Measurements from ENCODE around the gene TMEM79.

The TMEM79 gene

GRCh38 chr1:156282479-156283222 is 1.5 kb upstream of the TMEM79 start, which contains the start of gene SMG5:
TSS of gene SMG5 (minus strand) at chr1:156282825. CDS start at chr1:156282680, 145 bp downstream.
- H3K4me1 ChIP-seq (ENCODE audit: control insufficient read depth in 1 of 2, insufficient read depth in 2 of 2, low read length in 2 of 2) = peaks cover 22 to 32% of the 10 kb centered on the region in 2 donors
- no peaks in the 10 kb centered on the region for H3K9me3 ChIP-seq (ENCODE audit: control insufficient read depth in 1 of 2, low read length in 2 of 2)
- H3K36me3 ChIP-seq (ENCODE audit: control insufficient read depth in 1 of 2, insufficient read depth in 2 of 2, low read length in 2 of 2) = peaks cover 15 to 22% of the 10 kb centered on the region in 2 donors
- H3K9ac ChIP-seq (ENCODE audit: low read depth in 1 of 2, low read length in 2 of 2) = peak within 1 kb of the TSS; percentile 81 to 88
- H3K27me3 ChIP-seq (ENCODE audit: control insufficient read depth in 1 of 2, insufficient read depth in 2 of 2, low read length in 2 of 2) = no peaks in the 10 kb centered on the region
- H3K27ac ChIP-seq (ENCODE audit: low read depth, low read length) = peak within 1 kb of the TSS; percentile 84
- H3K4me3 ChIP-seq (ENCODE audit: low read depth in 1 of 2, low read length in 2 of 2) = peak within 1 kb of the TSS; percentile 94

- peak overlapping the region; percentile 26 for H3K27ac ChIP-seq (ENCODE audit: low read depth, low read length)
- H3K36me3 ChIP-seq (ENCODE audit: control insufficient read depth in 1 of 2, insufficient read depth in 2 of 2, low read length in 2 of 2) = peaks cover 6 to 14% of the 10 kb centered on the region in 2 donors
- H3K9ac ChIP-seq (ENCODE audit: low read depth in 1 of 2, low read length in 2 of 2) = peak overlapping the region; percentile 81 to 88
- no peaks in the 10 kb centered on the region for H3K27me3 ChIP-seq (ENCODE audit: control insufficient read depth in 1 of 2, insufficient read depth in 2 of 2, low read length in 2 of 2)
- peak overlapping the region; percentile 94 for H3K4me3 ChIP-seq (ENCODE audit: low read depth in 1 of 2, low read length in 2 of 2)
- H3K4me1 ChIP-seq (ENCODE audit: control insufficient read depth in 1 of 2, insufficient read depth in 2 of 2, low read length in 2 of 2) = peaks cover 22 to 32% of the 10 kb centered on the region in 2 donors
- H3K9me3 ChIP-seq (ENCODE audit: control insufficient read depth in 1 of 2, low read length in 2 of 2) = no peaks in the 10 kb centered on the region
Observed at GRCh38 chr1:156283521-156283920, 604 bp upstream of the TMEM79 start.

GRCh38 chr1:156284757-156285156 is 632 bp downstream of the TMEM79 start:
- H3K36me3 ChIP-seq (ENCODE audit: control insufficient read depth in 1 of 2, insufficient read depth in 2 of 2, low read length in 2 of 2) = peaks cover 0 to 9% of the 10 kb centered on the region in 2 donors
- H3K27ac ChIP-seq (ENCODE audit: low read depth, low read length) = no peak overlapping the region
- no peaks in the 10 kb centered on the region for H3K27me3 ChIP-seq (ENCODE audit: control insufficient read depth in 1 of 2, insufficient read depth in 2 of 2, low read length in 2 of 2)
- H3K9ac ChIP-seq (ENCODE audit: low read depth in 1 of 2, low read length in 2 of 2) = no peak overlapping the region
- H3K4me3 ChIP-seq (ENCODE audit: low read depth in 1 of 2, low read length in 2 of 2) = no peak overlapping the region
- H3K4me1 ChIP-seq (ENCODE audit: control insufficient read depth in 1 of 2, insufficient read depth in 2 of 2, low read length in 2 of 2) = peaks cover 22 to 32% of the 10 kb centered on the region in 2 donors
- no peaks in the 10 kb centered on the region for H3K9me3 ChIP-seq (ENCODE audit: control insufficient read depth in 1 of 2, low read length in 2 of 2)

DNA sequence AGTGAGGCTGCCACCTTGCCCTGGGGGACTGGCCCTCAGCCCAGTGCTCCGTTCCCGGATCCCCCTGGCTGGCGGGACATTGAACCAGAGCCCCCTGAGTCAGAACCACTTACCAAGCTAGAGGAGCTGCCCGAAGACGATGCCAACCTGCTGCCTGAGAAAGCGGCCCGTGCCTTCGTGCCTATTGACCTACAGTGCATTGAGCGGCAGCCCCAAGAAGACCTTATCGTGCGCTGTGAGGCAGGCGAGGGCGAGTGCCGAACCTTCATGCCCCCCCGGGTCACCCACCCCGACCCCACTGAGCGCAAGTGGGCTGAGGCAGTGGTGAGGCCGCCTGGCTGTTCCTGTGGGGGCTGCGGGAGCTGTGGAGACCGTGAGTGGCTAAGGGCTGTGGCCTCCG is 1.3 kb downstream of the TMEM79 start:
- Histone ChIP-seq H3K9me3 (ENCODE audit: control insufficient read depth in 1 of 2, low read length in 2 of 2) (no peaks in the 10 kb centered on the region), H3K4me3 (ENCODE audit: low read depth in 1 of 2, low read length in 2 of 2) (no peak overlapping the region), H3K36me3 (ENCODE audit: control insufficient read depth in 1 of 2, insufficient read depth in 2 of 2, low read length in 2 of 2) (peaks cover 0 to 4% of the 10 kb centered on the region in 2 donors), H3K9ac (ENCODE audit: low read depth in 1 of 2, low read length in 2 of 2) (no peak overlapping the region), H3K4me1 (ENCODE audit: control insufficient read depth in 1 of 2, insufficient read depth in 2 of 2, low read length in 2 of 2) (peaks cover 22 to 32% of the 10 kb centered on the region in 2 donors), H3K27me3 (ENCODE audit: control insufficient read depth in 1 of 2, insufficient read depth in 2 of 2, low read length in 2 of 2) (no peaks in the 10 kb centered on the region), H3K27ac (ENCODE audit: low read depth, low read length) (no peak overlapping the region)

DNA sequence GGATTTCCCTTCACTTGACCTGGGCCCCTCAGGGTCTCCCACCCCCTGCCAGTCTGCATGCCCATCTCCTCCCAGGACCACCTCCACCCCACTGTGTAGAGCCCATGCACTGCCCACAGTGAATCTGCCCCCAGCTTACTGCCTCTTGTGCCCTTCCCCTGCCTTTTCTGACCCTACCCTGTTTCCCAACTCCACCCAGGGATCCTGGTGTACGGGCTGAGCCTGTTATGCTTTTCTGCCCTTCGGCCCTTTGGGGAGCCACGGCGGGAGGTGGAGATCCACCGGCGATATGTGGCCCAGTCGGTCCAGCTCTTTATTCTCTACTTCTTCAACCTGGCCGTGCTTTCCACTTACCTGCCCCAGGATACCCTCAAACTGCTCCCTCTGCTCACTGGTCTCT is 1.9 kb downstream of the TMEM79 start:
- Histone ChIP-seq H3K4me1 (ENCODE audit: control insufficient read depth in 1 of 2, insufficient read depth in 2 of 2, low read length in 2 of 2) (peaks cover 20 to 32% of the 10 kb centered on the region in 2 donors), H3K4me3 (ENCODE audit: low read depth in 1 of 2, low read length in 2 of 2) (no peak overlapping the region), H3K36me3 (ENCODE audit: control insufficient read depth in 1 of 2, insufficient read depth in 2 of 2, low read length in 2 of 2) (peaks cover 0 to 4% of the 10 kb centered on the region in 2 donors), H3K27me3 (ENCODE audit: control insufficient read depth in 1 of 2, insufficient read depth in 2 of 2, low read length in 2 of 2) (no peaks in the 10 kb centered on the region), H3K27ac (ENCODE audit: low read depth, low read length) (no peak overlapping the region), H3K9me3 (ENCODE audit: control insufficient read depth in 1 of 2, low read length in 2 of 2) (no peaks in the 10 kb centered on the region), H3K9ac (ENCODE audit: low read depth in 1 of 2, low read length in 2 of 2) (no peak overlapping the region)

GRCh38 chr1:156289857-156290256 is 5.7 kb downstream of the TMEM79 start:
- no peaks in the 10 kb centered on the region for H3K9me3 ChIP-seq (ENCODE audit: control insufficient read depth in 1 of 2, low read length in 2 of 2)
- peaks cover 15 to 20% of the 10 kb centered on the region in 2 donors for H3K4me1 ChIP-seq (ENCODE audit: control insufficient read depth in 1 of 2, insufficient read depth in 2 of 2, low read length in 2 of 2)
- H3K27me3 ChIP-seq (ENCODE audit: control insufficient read depth in 1 of 2, insufficient read depth in 2 of 2, low read length in 2 of 2) = no peaks in the 10 kb centered on the region
- H3K27ac ChIP-seq (ENCODE audit: low read depth, low read length) = no peak overlapping the region
- peaks cover 4 to 6% of the 10 kb centered on the region in 2 donors for H3K36me3 ChIP-seq (ENCODE audit: control insufficient read depth in 1 of 2, insufficient read depth in 2 of 2, low read length in 2 of 2)
- H3K9ac ChIP-seq (ENCODE audit: low read depth in 1 of 2, low read length in 2 of 2) = no peak overlapping the region
- H3K4me3 ChIP-seq (ENCODE audit: low read depth in 1 of 2, low read length in 2 of 2) = no peak overlapping the region

- Histone ChIP-seq H3K36me3 (ENCODE audit: control insufficient read depth in 1 of 2, insufficient read depth in 2 of 2, low read length in 2 of 2) (peaks cover 0 to 6% of the 10 kb centered on the region in 2 donors), H3K9ac (ENCODE audit: low read depth in 1 of 2, low read length in 2 of 2) (peak overlapping the region; percentile 64 to 68), H3K9me3 (ENCODE audit: control insufficient read depth in 1 of 2, low read length in 2 of 2) (no peaks in the 10 kb centered on the region), H3K4me1 (ENCODE audit: control insufficient read depth in 1 of 2, insufficient read depth in 2 of 2, low read length in 2 of 2) (peaks cover 22 to 29% of the 10 kb centered on the region in 2 donors), H3K27ac (ENCODE audit: low read depth, low read length) (peak overlapping the region; percentile 60), H3K27me3 (ENCODE audit: control insufficient read depth in 1 of 2, insufficient read depth in 2 of 2, low read length in 2 of 2) (no peaks in the 10 kb centered on the region), H3K4me3 (ENCODE audit: low read depth in 1 of 2, low read length in 2 of 2) (peak overlapping the region; percentile 74)
Observed at GRCh38 chr1:156291226-156292061, 7.3 kb downstream of the TMEM79 start.

- Histone ChIP-seq H3K27me3 (ENCODE audit: control insufficient read depth in 1 of 2, insufficient read depth in 2 of 2, low read length in 2 of 2) (no peaks in the 10 kb centered on the region), H3K4me3 (ENCODE audit: low read depth in 1 of 2, low read length in 2 of 2) (no peak overlapping the region), H3K9me3 (ENCODE audit: control insufficient read depth in 1 of 2, low read length in 2 of 2) (no peaks in the 10 kb centered on the region), H3K36me3 (ENCODE audit: control insufficient read depth in 1 of 2, insufficient read depth in 2 of 2, low read length in 2 of 2) (peaks cover 0 to 6% of the 10 kb centered on the region in 2 donors), H3K4me1 (ENCODE audit: control insufficient read depth in 1 of 2, insufficient read depth in 2 of 2, low read length in 2 of 2) (peaks cover 22 to 29% of the 10 kb centered on the region in 2 donors), H3K27ac (ENCODE audit: low read depth, low read length) (no peak overlapping the region), H3K9ac (ENCODE audit: low read depth in 1 of 2, low read length in 2 of 2) (no peak overlapping the region)
Observed at GRCh38 chr1:156293098-156293434, 8.9 kb downstream of the TMEM79 start.

- Histone ChIP-seq H3K4me3 (ENCODE audit: low read depth in 1 of 2, low read length in 2 of 2) (no peak overlapping the region), H3K27me3 (ENCODE audit: control insufficient read depth in 1 of 2, insufficient read depth in 2 of 2, low read length in 2 of 2) (no peaks in the 10 kb centered on the region), H3K27ac (ENCODE audit: low read depth, low read length) (no peak overlapping the region), H3K36me3 (ENCODE audit: control insufficient read depth in 1 of 2, insufficient read depth in 2 of 2, low read length in 2 of 2) (peaks cover 0 to 6% of the 10 kb centered on the region in 2 donors), H3K4me1 (ENCODE audit: control insufficient read depth in 1 of 2, insufficient read depth in 2 of 2, low read length in 2 of 2) (peaks cover 22 to 29% of the 10 kb centered on the region in 2 donors), H3K9me3 (ENCODE audit: control insufficient read depth in 1 of 2, low read length in 2 of 2) (no peaks in the 10 kb centered on the region), H3K9ac (ENCODE audit: low read depth in 1 of 2, low read length in 2 of 2) (no peak overlapping the region)
Observed at GRCh38 chr1:156293895-156294294, 9.8 kb downstream of the TMEM79 start.

DNA sequence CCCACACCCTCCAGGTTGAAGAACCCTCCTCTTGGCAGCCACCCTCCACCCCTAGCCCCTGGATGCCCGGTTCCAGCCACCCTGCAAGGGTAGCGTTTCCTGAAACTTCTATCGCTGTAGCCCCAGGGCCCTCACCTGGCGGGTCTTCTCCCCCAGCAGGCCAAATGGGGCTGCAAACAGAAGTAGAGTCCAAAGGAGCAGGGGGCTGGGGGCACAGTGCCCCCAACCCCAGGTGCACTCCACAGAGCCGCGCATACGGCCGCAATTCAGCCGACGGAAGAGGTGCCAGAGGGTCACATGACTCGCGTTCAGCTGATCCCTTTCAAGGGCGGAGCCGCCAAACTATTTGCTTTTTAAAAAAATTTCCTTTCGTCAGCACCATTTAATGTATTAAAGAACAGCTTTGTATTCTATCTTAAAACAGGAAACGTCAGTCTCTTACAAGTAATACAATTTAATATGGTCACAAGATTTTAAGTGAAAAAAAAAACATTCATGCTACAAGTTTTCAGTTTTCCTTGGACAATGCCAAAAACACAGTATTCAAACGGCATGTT is 11.3 kb downstream of the TMEM79 start, which contains the start of gene GLMP:
TSS of gene GLMP (minus strand) at position 289 of the 557 bp plus-strand sequence. CDS start at position 255, 34 bp downstream.
- Histone ChIP-seq H3K36me3 (ENCODE audit: control insufficient read depth in 1 of 2, insufficient read depth in 2 of 2, low read length in 2 of 2) (peaks cover 0 to 6% of the 10 kb centered on the region in 2 donors), H3K9ac (ENCODE audit: low read depth in 1 of 2, low read length in 2 of 2) (peak within 1 kb of the TSS; percentile 88 to 92), H3K27ac (ENCODE audit: low read depth, low read length) (no peak within 1 kb of the TSS), H3K27me3 (ENCODE audit: control insufficient read depth in 1 of 2, insufficient read depth in 2 of 2, low read length in 2 of 2) (no peaks in the 10 kb centered on the region), H3K9me3 (ENCODE audit: control insufficient read depth in 1 of 2, low read length in 2 of 2) (no peaks in the 10 kb centered on the region), H3K4me3 (ENCODE audit: low read depth in 1 of 2, low read length in 2 of 2) (peak within 1 kb of the TSS; percentile 92 to 94), H3K4me1 (ENCODE audit: control insufficient read depth in 1 of 2, insufficient read depth in 2 of 2, low read length in 2 of 2) (peaks cover 22 to 29% of the 10 kb centered on the region in 2 donors)

All from duodenal mucosa (tissue), 2 donors.